ENCODE measurements around the gene ESCO1.

Gene ESCO1

DNA sequence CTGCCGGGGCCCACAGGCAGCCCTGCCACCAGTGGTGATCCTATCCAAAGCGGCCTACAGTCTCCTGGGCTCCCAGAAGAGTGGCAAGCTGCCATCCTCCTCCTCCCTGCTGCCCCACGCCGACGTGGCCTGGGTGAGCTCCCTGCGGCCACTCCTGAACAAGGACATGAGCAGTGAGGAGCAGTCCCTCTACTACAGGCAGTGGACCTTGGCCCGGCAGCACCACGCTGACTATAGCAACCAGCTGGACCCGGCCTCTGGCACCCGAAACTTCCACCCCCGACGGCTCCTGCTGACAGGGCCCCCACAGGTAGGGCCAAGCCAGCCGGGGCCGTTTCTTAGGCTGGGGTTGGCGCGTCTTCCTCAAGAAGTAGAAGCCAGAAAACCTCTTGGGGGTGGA, 100.5 kb downstream of the ESCO1 start:
- Histone ChIP-seq H3K27ac (ENCODE audit: insufficient read depth, low read length, poor library complexity, severe bottlenecking) (no peak overlapping the region), H3K4me1 (ENCODE audit: control insufficient read depth, insufficient read depth, low read length, poor library complexity, severe bottlenecking) (no peaks in the 10 kb centered on the region), H3K9me3 (ENCODE audit: control insufficient read depth, low read length) (no peaks in the 10 kb centered on the region), H3K36me3 (ENCODE audit: control insufficient read depth, insufficient read depth, low read length) (no peaks in the 10 kb centered on the region), H3K4me3 (ENCODE audit: insufficient read depth, low read depth, low read length, poor library complexity, severe bottlenecking) (no peak overlapping the region), H3K27me3 (replicated peaks; ENCODE audit: control insufficient read depth, insufficient read depth, low read length, poor library complexity, severe bottlenecking) (no peaks in the 10 kb centered on the region)
- DNase-seq: no peak

DNA sequence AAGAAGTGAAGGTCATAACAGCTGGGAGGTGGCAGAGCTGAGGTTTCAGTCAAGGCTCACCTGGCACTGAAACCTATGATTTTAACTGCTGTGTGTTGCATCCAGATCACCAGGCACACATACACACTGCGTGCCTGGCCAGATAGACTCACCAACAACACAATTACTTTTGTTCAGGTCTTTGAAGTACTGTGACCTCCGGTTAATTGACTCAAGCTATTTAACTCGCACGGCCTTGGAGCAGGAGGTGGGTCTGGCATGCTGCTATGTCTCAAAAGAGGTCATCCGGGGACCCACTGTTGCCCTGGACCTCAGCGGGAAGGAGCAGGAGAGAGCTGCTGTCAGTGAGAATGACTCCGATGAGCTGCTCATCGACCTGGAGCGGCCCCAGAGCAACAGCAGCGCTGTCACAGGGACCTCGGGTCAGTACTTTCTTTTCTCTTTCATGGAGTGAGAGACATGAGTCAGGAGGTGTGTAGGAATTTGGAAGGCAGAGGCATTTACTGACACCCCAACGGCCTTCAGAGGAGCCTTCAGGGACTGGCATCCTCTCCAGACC, 104.1 kb downstream of the ESCO1 start:
- H3K27me3 ChIP-seq (replicated peaks; ENCODE audit: control insufficient read depth, insufficient read depth, low read length, poor library complexity, severe bottlenecking): no peaks in the 10 kb centered on the region
- H3K9me3 ChIP-seq (ENCODE audit: control insufficient read depth, low read length): no peaks in the 10 kb centered on the region
- no peak overlapping the region for H3K27ac ChIP-seq (ENCODE audit: insufficient read depth, low read length, poor library complexity, severe bottlenecking)
- H3K4me3 ChIP-seq (ENCODE audit: insufficient read depth, low read depth, low read length, poor library complexity, severe bottlenecking): no peak overlapping the region
- H3K4me1 ChIP-seq (ENCODE audit: control insufficient read depth, insufficient read depth, low read length, poor library complexity, severe bottlenecking): no peaks in the 10 kb centered on the region
- H3K36me3 ChIP-seq (ENCODE audit: control insufficient read depth, insufficient read depth, low read length): no peaks in the 10 kb centered on the region
- DNase-seq: no peak

DNA sequence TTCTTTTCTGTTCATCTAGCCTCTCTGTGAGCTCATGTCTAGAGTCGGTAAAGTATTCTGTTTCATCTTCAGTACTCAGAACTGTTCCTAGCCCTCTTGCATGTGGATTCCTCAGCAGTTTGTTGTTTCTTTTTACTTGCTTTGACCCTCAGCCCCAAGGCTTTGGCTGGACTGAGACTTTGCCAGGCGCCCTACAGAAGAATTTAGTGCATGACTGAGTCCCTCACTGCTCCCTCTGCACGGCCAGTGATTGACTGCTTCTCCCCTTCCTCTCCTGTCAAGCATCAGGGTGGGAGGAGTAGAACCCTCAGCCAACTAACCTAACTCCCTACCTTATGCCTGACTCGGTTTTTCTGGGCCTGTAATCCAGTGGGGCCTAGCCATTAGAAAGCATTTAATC, 109.8 kb downstream of the ESCO1 start:
- Histone ChIP-seq H3K27ac (ENCODE audit: insufficient read depth, low read length, poor library complexity, severe bottlenecking) (no peak overlapping the region), H3K4me1 (ENCODE audit: control insufficient read depth, insufficient read depth, low read length, poor library complexity, severe bottlenecking) (no peaks in the 10 kb centered on the region), H3K27me3 (replicated peaks; ENCODE audit: control insufficient read depth, insufficient read depth, low read length, poor library complexity, severe bottlenecking) (no peaks in the 10 kb centered on the region), H3K36me3 (ENCODE audit: control insufficient read depth, insufficient read depth, low read length) (no peaks in the 10 kb centered on the region), H3K9me3 (ENCODE audit: control insufficient read depth, low read length) (no peaks in the 10 kb centered on the region), H3K4me3 (ENCODE audit: insufficient read depth, low read depth, low read length, poor library complexity, severe bottlenecking) (no peak overlapping the region)
- no peak for DNase-seq

DNA sequence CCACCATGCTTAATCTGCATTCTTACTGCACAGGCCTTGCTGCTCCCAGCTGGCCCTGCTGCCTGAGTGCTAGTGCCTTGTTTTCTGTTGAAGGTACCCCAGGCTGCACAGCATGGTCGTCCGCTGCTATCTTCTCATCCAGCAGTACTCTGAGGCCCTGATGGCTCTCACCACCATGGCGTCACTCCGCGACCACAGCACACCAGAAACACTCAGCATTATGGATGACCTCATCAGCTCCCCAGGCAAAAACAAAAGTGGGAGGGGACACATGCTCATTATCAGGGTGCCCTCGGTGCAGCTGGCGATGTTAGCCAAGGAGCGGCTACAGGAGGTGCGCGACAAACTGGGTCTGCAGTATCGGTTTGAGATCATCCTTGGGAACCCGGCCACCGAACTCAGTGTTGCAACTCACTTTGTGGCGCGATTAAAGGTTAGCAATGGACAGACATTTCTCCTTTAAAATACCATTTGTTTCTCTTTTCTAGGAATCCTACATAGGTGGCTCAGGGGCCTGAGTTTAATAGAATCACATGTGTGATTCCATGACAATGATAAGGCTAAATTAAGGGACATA, 110.5 kb downstream of the ESCO1 start:
- Histone ChIP-seq H3K9me3 (ENCODE audit: control insufficient read depth, low read length) (no peaks in the 10 kb centered on the region), H3K4me3 (ENCODE audit: insufficient read depth, low read depth, low read length, poor library complexity, severe bottlenecking) (no peak overlapping the region), H3K27me3 (replicated peaks; ENCODE audit: control insufficient read depth, insufficient read depth, low read length, poor library complexity, severe bottlenecking) (no peaks in the 10 kb centered on the region), H3K4me1 (ENCODE audit: control insufficient read depth, insufficient read depth, low read length, poor library complexity, severe bottlenecking) (no peaks in the 10 kb centered on the region), H3K36me3 (ENCODE audit: control insufficient read depth, insufficient read depth, low read length) (no peaks in the 10 kb centered on the region), H3K27ac (ENCODE audit: insufficient read depth, low read length, poor library complexity, severe bottlenecking) (no peak overlapping the region)
- DNase-seq: no peak

DNA sequence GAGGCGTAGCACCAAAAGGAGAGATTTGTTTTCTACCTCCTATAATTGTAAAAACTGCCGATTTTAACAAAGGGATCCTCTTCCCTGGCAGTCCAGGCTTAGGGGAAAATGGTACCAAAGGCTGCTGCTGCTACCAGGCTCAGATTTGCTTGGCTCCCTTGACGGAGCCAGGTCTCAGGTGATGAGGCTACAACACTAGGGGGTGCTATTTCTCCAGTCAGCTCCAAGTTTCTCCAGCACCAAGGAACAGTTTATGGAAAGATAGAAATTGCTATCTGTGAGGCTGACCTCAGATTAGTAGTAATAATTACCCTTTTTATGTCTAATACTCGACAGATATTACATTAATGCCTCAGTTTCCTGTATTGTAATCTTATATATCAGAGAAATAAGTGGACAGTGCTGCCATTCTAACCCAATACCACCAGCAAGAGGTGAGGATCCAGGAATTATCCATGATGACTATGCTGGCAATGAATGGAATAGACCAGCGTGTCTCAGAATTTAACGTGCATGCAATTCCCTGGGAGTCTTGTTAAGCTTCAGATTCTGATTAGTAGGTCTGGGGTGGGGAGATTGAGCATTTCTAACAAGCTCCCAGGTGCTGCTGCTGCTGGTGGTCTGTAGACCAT, 111.3 kb downstream of the ESCO1 start:
- no peak overlapping the region for H3K27ac ChIP-seq (ENCODE audit: insufficient read depth, low read length, poor library complexity, severe bottlenecking)
- no peaks in the 10 kb centered on the region for H3K4me1 ChIP-seq (ENCODE audit: control insufficient read depth, insufficient read depth, low read length, poor library complexity, severe bottlenecking)
- DNase-seq: no peak
- no peaks in the 10 kb centered on the region for H3K36me3 ChIP-seq (ENCODE audit: control insufficient read depth, insufficient read depth, low read length)
- H3K9me3 ChIP-seq (ENCODE audit: control insufficient read depth, low read length): no peaks in the 10 kb centered on the region
- H3K27me3 ChIP-seq (replicated peaks; ENCODE audit: control insufficient read depth, insufficient read depth, low read length, poor library complexity, severe bottlenecking): no peaks in the 10 kb centered on the region
- no peak overlapping the region for H3K4me3 ChIP-seq (ENCODE audit: insufficient read depth, low read depth, low read length, poor library complexity, severe bottlenecking)

DNA sequence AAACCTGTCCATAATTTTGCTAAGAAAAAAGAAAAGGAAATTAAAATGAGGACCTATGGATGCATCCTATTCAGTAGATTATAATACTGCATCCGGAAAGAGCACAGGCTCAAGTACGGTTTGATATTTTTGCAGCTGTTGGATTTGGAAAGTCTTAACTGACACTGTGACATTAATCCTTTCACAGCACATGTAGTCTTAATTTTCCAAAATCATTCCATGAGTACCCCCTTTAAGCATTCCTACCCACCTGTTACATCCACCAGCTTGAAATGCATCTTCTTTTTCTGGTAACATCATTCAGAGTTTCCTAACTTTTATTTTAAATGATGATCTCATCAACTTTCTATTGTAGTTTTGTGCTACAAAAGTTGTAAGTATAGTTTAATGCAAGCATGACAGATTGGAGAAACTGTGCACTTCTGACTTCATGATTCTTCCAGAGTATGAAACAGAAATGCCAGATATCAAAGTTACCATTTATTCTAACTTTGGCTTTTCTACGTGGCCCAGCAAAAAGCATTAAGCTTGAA, 113.5 kb downstream of the ESCO1 start:
- no peak overlapping the region for H3K27ac ChIP-seq (ENCODE audit: insufficient read depth, low read length, poor library complexity, severe bottlenecking)
- no peaks in the 10 kb centered on the region for H3K4me1 ChIP-seq (ENCODE audit: control insufficient read depth, insufficient read depth, low read length, poor library complexity, severe bottlenecking)
- no peaks in the 10 kb centered on the region for H3K9me3 ChIP-seq (ENCODE audit: control insufficient read depth, low read length)
- no peaks in the 10 kb centered on the region for H3K36me3 ChIP-seq (ENCODE audit: control insufficient read depth, insufficient read depth, low read length)
- DNase-seq: no peak
- H3K4me3 ChIP-seq (ENCODE audit: insufficient read depth, low read depth, low read length, poor library complexity, severe bottlenecking): no peak overlapping the region
- no peaks in the 10 kb centered on the region for H3K27me3 ChIP-seq (replicated peaks; ENCODE audit: control insufficient read depth, insufficient read depth, low read length, poor library complexity, severe bottlenecking)

DNA sequence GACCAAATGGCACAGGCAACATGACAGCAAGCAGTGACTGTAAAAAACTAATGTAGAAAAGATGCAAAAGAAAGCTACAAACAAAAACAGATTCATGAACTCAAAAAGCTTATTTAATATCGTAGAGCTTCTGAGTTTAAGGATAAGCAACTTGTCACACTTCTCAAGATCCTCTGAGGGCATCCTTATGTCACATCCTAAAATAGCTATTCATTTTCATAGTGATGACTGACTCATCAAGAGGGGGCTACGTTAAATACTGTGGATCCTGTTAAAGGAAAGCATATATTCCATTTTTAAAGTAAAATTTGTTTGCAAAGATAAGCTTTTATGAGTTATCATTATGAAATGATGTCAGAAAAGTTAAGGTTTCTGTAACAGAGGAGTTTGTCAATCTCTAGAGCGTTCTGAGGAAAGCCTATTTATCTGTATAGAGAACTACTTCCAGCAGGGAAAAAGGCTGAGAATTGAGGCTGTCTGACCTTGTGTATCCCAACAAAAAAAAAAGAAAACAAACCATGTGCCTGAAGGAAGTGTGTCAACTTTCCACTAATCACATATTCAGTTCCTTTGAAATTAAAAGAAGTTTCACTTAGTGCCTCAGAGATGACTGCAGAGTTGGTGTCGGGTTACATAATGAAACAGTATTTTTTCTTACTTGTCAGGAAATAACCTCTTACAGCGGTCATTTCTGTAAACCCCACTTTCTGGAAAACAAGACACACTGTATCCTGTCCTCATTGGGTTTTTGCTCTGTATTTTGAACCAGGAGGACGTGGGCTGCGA, 115.5 kb downstream of the ESCO1 start:
- no peak overlapping the region for H3K27ac ChIP-seq (ENCODE audit: insufficient read depth, low read length, poor library complexity, severe bottlenecking)
- no peaks in the 10 kb centered on the region for H3K36me3 ChIP-seq (ENCODE audit: control insufficient read depth, insufficient read depth, low read length)
- H3K9me3 ChIP-seq (ENCODE audit: control insufficient read depth, low read length): no peaks in the 10 kb centered on the region
- no peaks in the 10 kb centered on the region for H3K4me1 ChIP-seq (ENCODE audit: control insufficient read depth, insufficient read depth, low read length, poor library complexity, severe bottlenecking)
- H3K4me3 ChIP-seq (ENCODE audit: insufficient read depth, low read depth, low read length, poor library complexity, severe bottlenecking): no peak overlapping the region
- no peaks in the 10 kb centered on the region for H3K27me3 ChIP-seq (replicated peaks; ENCODE audit: control insufficient read depth, insufficient read depth, low read length, poor library complexity, severe bottlenecking)
- no peak for DNase-seq

DNA sequence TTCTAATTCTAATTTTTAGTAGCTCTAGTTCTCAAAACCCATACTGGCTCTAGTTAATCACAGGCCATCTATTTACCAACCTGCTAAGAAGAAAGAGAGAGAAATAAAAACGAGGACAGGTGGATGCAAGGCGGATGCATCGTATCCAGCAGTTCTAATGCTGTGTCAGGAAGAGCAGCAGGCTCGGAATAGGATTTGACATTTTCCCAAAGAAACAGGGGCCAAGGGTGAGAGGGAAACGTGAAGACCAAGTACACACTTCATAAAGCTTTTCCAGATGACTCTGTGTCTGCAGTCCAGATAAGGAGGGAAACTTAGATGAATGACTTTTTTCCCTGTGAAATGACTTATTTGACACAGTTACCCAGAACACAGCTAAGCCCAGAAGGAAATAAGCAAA, 117.5 kb downstream of the ESCO1 start:
- DNase-seq: no peak
- Histone ChIP-seq H3K4me1 (ENCODE audit: control insufficient read depth, insufficient read depth, low read length, poor library complexity, severe bottlenecking) (no peaks in the 10 kb centered on the region), H3K9me3 (ENCODE audit: control insufficient read depth, low read length) (no peaks in the 10 kb centered on the region), H3K4me3 (ENCODE audit: insufficient read depth, low read depth, low read length, poor library complexity, severe bottlenecking) (no peak overlapping the region), H3K27ac (ENCODE audit: insufficient read depth, low read length, poor library complexity, severe bottlenecking) (no peak overlapping the region), H3K36me3 (ENCODE audit: control insufficient read depth, insufficient read depth, low read length) (no peaks in the 10 kb centered on the region), H3K27me3 (replicated peaks; ENCODE audit: control insufficient read depth, insufficient read depth, low read length, poor library complexity, severe bottlenecking) (no peaks in the 10 kb centered on the region)

DNA sequence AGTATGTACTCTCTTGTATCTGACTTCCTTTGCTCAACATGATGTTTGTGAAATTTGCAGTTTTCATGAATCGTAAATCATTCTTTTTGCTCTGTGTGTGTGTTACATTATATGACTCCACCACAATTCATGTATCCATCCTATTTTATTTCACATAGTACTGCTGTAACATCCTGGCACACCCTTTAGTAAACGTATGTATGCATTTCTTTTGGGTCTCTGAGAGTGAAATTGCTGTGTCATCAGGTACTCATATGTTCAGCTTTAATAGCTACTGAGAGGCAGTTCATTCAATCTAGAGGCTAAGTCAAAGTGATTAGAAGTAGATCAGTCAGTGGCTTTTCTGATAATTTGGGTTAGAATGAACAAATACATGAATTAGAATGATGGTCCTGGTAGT, 118.8 kb downstream of the ESCO1 start:
- H3K27ac ChIP-seq (ENCODE audit: insufficient read depth, low read length, poor library complexity, severe bottlenecking): no peak overlapping the region
- DNase-seq: no peak

DNA sequence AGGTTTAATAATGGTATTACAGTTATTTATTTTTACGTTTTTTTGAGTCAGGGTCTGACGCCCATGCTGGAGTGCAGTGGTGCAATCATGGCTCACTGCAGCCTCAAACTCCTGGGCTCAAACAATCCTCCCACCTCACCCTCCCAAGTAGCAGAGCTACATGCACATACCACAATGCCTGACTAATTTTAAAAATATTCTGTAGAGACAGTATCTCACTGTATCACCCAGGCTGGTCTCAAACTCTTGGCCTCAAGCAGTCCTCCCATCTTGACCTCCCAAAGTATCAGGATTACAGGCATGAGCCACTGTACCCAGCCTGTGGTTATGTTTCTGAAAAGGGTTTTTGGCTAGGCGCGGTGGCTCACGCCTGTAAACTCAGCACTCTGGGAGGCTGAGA, 120.8 kb downstream of the ESCO1 start:
- Histone ChIP-seq H3K27ac (ENCODE audit: insufficient read depth, low read length, poor library complexity, severe bottlenecking) (no peak overlapping the region), H3K36me3 (ENCODE audit: control insufficient read depth, insufficient read depth, low read length) (no peaks in the 10 kb centered on the region), H3K9me3 (ENCODE audit: control insufficient read depth, low read length) (no peaks in the 10 kb centered on the region), H3K27me3 (replicated peaks; ENCODE audit: control insufficient read depth, insufficient read depth, low read length, poor library complexity, severe bottlenecking) (no peaks in the 10 kb centered on the region), H3K4me3 (ENCODE audit: insufficient read depth, low read depth, low read length, poor library complexity, severe bottlenecking) (no peak overlapping the region), H3K4me1 (ENCODE audit: control insufficient read depth, insufficient read depth, low read length, poor library complexity, severe bottlenecking) (no peaks in the 10 kb centered on the region)
- no peak for DNase-seq

More for the DNA sequence above, 118.8 kb downstream of the ESCO1 start:
- no peaks in the 10 kb centered on the region for H3K36me3 ChIP-seq (ENCODE audit: control insufficient read depth, insufficient read depth, low read length)
- H3K9me3 ChIP-seq (ENCODE audit: control insufficient read depth, low read length): no peaks in the 10 kb centered on the region
- no peaks in the 10 kb centered on the region for H3K4me1 ChIP-seq (ENCODE audit: control insufficient read depth, insufficient read depth, low read length, poor library complexity, severe bottlenecking)
- no peaks in the 10 kb centered on the region for H3K27me3 ChIP-seq (replicated peaks; ENCODE audit: control insufficient read depth, insufficient read depth, low read length, poor library complexity, severe bottlenecking)
- no peak overlapping the region for H3K4me3 ChIP-seq (ENCODE audit: insufficient read depth, low read depth, low read length, poor library complexity, severe bottlenecking)

Measured in effector memory CD4-positive, alpha-beta T cell (primary cell).